ES-I3 (cell line): ENCODE data around the gene STX2.
"Not testable (repeated sequence)": the region's sequence is repeated elsewhere in the genome, so short reads cannot be mapped to it uniquely, and the experiment has no call there.

Source experiments
- H3K36me3 ChIP-seq: 2 replicates; pipeline ENCODE4 v1.6.1; 2013; ENCODE audit warnings: mild to moderate bottlenecking, low read length, control low read depth, moderate library complexity; ENCODE audit not compliant: insufficient read depth
- H3K4me1 ChIP-seq: 2 replicates; pipeline ENCODE4 v1.6.1; 2013; ENCODE audit warnings: mild to moderate bottlenecking, control low read depth, low read length; ENCODE audit not compliant: insufficient read depth
- H3K9ac ChIP-seq: 2 replicates; pipeline ENCODE4 v1.6.1; 2013; ENCODE audit warnings: low read depth, mild to moderate bottlenecking, low read length, moderate library complexity
- H3K9me3 ChIP-seq: 2 replicates; pipeline ENCODE4 v1.6.1; 2013; ENCODE audit warnings: mild to moderate bottlenecking, low read length, moderate library complexity; ENCODE audit not compliant: control insufficient read depth, insufficient read depth

The STX2 gene

DNA sequence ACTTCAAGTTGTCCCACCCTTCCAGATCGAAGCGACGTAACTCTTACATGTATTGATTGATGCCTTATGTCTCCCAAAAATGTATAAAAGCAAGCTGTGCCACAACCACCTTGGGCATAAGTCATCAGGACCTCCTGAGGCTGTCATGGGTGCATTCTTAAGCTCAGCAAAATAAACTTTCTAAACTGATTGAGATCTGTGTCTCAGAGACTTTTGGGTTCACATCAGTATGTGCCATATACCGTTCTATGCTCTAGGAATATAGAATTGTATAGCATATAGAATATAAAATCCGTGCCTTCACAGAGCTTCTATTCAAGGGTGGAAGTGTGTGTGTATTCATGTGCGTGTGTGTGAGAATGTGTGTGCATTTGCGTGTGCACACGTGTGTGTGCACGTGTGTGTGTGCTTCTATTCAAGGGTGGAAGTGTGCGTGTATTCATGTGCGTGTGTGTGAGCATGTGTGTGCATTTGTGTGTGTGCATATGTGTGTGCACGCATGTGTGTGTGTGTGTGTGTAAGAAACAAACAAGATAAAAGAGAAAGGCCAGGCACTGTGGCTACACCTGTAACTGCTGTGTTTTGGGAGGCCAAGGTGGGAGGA lies 11.5 kb upstream of the STX2 start:
- Histone ChIP-seq H3K4me1 (peaks cover 18% of the 10 kb centered on the region), H3K9me3 (0 out of 2 replicates have a peak, but pooled peaks cover 3% of the 10 kb centered on the region), H3K9ac (no peak overlapping the region), H3K36me3 (0 out of 2 replicates have a peak, but pooled peaks cover 2% of the 10 kb centered on the region)

DNA sequence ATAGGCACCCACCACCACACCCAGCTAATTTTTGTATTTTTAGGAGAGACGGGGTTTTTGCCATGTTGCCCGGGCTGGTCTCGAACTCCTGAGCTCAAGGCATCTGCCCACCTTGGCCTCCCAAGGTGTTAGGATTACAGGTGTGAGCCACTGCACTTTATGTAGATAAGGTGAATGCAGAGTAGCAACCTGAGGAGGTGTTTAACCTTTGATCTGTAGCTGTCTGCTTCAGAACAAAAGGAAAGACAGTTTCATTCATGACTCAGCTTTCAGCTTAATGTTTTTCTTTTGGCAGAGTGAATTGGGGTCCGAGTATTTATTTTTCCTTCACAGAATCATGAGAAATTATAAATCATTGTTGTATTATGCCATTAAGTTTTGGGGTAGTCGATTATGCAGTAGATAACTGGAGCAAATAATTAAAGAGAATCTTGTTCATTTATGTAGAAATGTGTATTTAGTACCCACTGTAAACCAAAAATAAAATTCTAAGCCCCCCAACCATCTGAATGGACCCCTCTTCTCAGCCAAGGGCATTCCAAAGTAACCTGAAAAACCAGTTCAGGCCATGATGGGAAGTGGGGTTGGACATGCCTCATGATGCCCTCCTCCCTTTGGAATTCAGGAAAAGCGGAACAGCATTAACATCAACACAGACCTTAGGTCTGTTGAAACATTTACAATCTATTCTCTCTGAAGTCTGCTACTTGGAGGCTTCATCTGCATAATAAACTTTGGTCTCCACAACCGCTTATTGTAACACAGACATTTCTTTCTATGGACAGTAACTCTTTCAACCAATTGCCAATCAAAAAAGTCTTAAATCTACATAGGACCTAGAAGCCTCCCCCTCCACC lies 10.7 kb upstream of the STX2 start:
- Histone ChIP-seq H3K9me3 (0 out of 2 replicates have a peak, but pooled peaks cover 3% of the 10 kb centered on the region), H3K9ac (no peak overlapping the region), H3K4me1 (peaks cover 18% of the 10 kb centered on the region), H3K36me3 (0 out of 2 replicates have a peak, but pooled peaks cover 2% of the 10 kb centered on the region)

DNA sequence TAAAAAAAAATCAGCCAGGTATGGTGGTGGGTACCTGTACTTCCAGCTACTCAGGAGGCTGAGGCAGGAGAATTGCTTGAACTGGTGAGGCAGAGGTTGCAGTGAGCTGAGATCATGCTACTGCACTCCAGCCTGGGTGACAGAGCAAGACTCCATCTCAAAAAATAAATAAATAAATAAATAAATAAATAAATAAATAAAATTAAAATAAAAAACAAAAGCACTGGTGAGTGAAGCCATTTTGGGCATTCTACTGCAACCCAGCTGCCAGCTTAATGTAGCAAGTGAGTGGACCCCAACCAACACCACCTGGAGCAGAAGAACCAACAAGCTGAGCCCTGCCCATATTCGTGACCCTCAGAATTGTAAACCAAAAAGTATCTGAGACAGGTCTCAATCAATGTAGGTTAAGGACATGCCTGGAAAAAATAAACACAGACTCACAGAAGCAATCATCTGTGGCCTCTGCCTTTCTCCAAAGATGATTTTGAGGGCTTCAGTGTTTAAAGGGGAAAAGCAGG lies 9.8 kb upstream of the STX2 start:
- not testable (repeated sequence) for H3K36me3 ChIP-seq, H3K9me3 ChIP-seq, H3K9ac ChIP-seq
- H3K4me1 ChIP-seq, result peaks cover 13% of the 10 kb centered on the region

DNA sequence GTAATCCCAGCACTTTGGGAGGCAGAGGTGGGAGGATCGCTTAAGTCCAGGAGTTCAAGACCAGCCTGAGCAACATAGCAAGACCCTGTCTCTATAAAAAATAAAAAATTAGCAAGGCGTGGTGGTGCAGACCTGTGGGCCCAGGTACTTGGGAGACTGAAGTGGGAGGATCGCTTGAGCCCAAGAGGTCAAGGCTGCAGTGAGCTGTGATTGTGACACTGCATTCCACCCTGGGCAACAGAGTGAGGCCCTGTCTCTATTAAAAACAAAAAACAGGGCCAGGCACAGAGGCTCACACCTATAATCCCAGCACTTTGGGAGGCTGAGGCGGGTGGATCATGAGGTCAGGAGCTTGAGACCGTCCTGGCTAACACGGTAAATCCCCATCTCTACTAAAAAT lies 9.1 kb upstream of the STX2 start:
- not testable (repeated sequence) for H3K9me3 ChIP-seq, H3K36me3 ChIP-seq, H3K9ac ChIP-seq
- peaks cover 13% of the 10 kb centered on the region for H3K4me1 ChIP-seq

DNA sequence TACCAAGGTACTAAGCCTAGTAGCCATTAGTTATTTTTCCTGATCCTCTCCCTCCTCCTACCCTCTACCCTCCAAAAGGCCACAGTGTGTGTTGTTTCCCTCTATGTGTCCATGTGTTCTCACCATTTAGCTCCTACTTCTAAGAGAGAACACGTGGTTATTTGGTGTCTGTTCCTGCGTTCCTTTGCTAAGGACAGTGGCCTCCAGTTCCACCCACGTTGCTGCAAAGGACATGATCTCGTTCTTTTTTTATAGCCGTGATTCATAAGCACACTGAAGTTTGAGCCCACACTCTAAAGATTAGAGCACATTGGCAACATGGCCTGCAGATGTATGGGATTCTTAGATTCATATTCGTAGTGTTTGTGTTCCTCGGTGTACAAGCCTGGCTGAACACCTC lies 8.1 kb upstream of the STX2 start:
- H3K9me3 ChIP-seq, result 0 out of 2 replicates have a peak, but pooled peaks cover 3% of the 10 kb centered on the region
- H3K9ac ChIP-seq, result no peak overlapping the region
- H3K36me3 ChIP-seq, result 0 out of 2 replicates have a peak, but pooled peaks cover 2% of the 10 kb centered on the region
- peaks cover 7% of the 10 kb centered on the region for H3K4me1 ChIP-seq

DNA sequence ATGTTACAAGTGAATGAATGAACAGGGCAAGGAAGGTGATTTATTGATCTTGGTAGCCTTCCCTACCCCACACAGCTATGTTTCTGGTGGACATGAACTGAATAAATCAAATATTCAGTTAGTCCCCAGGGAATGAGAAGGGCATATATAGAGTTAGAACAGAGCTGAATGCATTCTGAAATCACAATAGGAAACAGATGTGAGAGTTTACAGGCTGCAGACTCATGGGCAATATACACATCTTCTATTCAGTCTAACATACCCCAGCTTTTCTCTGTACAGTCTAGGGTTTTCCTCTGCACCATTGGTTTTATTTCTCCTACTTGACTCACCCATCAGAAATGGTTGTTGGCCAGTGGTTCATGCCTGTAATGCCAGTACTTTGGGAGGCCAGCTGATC lies 7.3 kb upstream of the STX2 start:
- H3K4me1 ChIP-seq, result peaks cover 7% of the 10 kb centered on the region
- H3K36me3 ChIP-seq, result 0 out of 2 replicates have a peak, but pooled peaks cover 2% of the 10 kb centered on the region
- H3K9ac ChIP-seq, result no peak overlapping the region
- H3K9me3 ChIP-seq, result 0 out of 2 replicates have a peak, but pooled peaks cover 3% of the 10 kb centered on the region

DNA sequence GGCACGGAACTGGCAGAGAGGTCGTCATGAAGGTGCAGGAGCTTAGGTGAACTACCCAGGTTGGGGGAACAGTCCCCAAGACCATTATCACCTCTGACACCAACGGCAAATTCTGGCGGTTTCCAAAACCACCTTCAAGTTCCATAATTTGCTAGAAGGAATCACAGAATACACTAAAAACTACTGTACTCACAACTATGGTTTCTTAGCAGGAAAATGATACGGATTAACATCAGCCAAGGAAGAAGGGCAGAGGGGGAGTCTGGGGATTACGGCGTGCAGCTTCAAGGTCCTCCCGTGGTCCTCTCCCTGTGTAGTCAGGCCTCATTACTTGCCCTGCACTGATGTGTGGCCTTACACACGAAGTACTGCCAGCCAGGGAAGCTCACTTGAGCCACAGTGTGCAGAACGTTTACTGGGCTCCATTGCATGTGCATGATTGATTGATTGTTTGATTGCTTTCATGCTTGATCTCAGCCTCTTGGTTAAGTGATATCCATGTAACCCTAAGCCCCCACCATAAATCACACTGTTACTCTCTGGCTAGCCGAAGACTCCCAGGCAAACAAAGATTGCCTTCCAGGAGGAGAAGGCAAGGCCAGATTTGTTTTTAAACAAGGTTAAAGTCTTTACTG lies 837 bp upstream of the STX2 start:
- no peaks in the 10 kb centered on the region for H3K9me3 ChIP-seq
- H3K36me3 ChIP-seq, result no peaks in the 10 kb centered on the region
- H3K9ac ChIP-seq, result no peak overlapping the region
- H3K4me1 ChIP-seq, result peaks cover 18% of the 10 kb centered on the region

DNA sequence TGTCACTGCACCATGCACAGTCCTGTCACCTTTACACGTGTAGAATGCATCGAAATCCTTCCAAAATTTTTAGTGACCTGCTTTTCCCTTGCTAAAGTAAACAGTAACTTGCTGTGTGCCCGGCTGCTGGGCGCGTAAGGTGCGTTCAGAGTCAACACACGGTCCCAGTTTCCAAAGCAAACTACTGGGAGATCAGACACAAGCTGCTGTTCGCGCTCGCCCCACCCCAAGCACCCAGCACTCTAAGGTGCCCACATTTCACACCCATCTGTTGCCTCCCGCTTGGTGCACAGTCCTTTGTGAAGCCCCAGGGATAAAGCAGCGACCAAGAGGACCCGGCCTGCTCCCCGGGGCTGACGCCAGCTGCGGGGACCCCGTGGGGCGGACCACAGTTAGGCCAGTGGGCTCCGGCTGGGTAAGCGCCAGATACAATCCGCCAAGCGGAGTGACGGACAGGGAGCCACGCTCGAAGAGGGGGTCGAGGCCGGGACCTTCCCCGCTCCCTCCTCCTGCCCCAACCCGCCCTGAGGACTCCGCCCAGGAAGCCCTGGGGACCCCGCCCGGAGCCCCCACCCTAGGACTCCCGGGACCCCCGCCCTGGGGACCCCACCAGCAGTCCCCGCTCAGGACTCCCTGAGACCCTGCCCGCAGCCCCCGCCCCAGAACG lies 633 bp downstream of the STX2 start:
- peaks cover 22% of the 10 kb centered on the region for H3K4me1 ChIP-seq
- no peaks in the 10 kb centered on the region for H3K9me3 ChIP-seq
- peak overlapping the region; percentile 93 for H3K9ac ChIP-seq
- no peaks in the 10 kb centered on the region for H3K36me3 ChIP-seq

DNA sequence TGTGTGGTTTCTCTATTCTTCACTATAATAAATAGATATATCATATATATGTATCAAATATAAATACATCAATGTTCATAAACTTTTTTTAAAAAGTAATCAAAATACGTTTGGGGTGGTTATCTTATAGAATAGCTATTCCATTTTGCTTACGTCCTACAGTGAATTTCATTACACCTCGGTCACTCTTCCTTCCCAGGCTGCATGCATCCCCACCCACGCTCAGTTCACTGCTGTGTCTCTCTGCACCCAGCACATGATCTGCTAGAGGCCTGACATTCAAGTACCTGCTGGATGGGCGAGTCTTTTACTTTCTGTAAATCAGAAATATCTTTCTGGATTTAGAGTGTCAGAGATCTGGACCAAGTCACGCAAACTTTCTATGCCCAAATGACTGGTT lies 3.6 kb downstream of the STX2 start:
- H3K36me3 ChIP-seq, result no peaks in the 10 kb centered on the region
- H3K9me3 ChIP-seq, result no peaks in the 10 kb centered on the region
- peaks cover 22% of the 10 kb centered on the region for H3K4me1 ChIP-seq
- no peak overlapping the region for H3K9ac ChIP-seq

DNA sequence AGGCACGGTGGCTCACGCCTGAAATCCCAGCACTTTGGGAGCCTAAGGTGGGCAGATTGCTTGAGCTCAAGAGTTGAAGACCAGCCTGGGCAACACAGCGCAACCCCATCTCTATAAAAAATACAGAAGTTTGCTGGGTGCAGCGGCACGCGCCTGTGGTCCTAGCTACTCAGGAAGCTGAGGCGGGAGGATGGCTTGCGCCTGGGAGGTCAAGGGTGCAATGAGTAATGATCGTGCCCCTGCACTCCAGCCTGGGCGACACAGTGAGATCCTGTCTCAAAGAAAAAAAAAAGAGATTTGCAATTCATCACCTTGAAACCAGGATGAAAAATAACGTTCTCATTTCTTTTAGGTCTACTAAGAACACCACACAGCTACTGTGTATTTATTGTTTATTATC lies 4.0 kb downstream of the STX2 start:
- H3K36me3 ChIP-seq, result no peaks in the 10 kb centered on the region
- H3K9ac ChIP-seq, result no peak overlapping the region
- H3K9me3 ChIP-seq, result no peaks in the 10 kb centered on the region
- peaks cover 23% of the 10 kb centered on the region for H3K4me1 ChIP-seq

DNA sequence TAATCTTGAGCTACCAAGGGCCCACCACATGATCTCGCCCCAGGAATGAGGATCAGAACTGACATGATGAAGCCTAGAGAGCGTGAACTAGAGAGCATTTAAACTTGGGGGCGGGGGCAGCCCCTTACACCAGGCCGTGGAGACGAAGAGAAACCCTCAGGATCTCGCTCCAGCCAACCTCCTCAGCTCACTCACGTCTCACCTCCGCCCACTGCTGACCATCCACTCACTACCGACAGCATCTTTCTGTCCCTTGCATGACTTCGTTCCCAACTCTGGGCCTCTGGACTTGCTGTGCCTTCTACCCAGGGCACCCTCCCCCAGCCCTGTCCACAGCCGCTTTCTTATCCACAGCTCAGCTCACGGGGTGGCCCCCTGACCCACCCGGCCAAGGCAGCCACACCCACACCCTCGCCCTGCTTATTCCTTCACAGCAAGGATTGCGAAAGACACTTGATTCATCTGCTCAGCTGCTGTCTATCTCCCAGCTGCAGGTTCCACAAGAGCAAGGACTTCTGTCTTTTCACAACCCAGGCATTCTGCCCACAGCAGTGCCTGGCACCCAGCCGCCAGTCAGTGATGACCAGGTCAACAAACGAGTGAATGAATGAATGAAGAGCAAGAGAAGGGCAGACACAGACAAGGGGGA lies 6.4 kb downstream of the STX2 start:
- no peaks in the 10 kb centered on the region for H3K9me3 ChIP-seq
- H3K4me1 ChIP-seq, result peaks cover 24% of the 10 kb centered on the region
- H3K36me3 ChIP-seq, result no peaks in the 10 kb centered on the region
- H3K9ac ChIP-seq, result no peak overlapping the region

DNA sequence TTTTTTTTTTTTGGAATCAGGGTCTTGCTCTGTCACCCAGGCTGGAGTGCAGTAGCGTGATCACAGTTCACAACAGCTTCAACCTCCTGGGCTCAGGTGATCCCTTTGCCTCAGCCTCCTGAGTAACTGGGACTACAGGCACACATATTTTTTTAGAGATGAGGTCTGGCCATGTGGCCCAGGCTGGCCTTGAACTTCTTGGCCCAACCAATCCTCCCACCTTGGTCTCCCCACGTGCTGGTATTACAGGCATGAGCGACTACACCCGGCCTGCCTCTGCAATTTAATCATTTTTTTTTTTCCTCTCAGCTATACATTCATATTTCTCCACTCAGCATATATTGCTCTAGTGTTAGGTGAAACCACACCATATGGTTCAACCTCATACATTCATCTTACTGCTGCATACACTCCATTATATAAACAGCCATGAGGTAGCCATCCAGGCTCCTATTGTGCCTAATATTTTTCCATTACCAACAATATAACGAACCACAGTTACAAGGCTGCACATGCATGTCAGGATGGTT lies 7.1 kb downstream of the STX2 start:
- H3K4me1 ChIP-seq, result peaks cover 24% of the 10 kb centered on the region
- no peaks in the 10 kb centered on the region for H3K9me3 ChIP-seq
- H3K9ac ChIP-seq, result no peak overlapping the region
- H3K36me3 ChIP-seq, result no peaks in the 10 kb centered on the region

DNA sequence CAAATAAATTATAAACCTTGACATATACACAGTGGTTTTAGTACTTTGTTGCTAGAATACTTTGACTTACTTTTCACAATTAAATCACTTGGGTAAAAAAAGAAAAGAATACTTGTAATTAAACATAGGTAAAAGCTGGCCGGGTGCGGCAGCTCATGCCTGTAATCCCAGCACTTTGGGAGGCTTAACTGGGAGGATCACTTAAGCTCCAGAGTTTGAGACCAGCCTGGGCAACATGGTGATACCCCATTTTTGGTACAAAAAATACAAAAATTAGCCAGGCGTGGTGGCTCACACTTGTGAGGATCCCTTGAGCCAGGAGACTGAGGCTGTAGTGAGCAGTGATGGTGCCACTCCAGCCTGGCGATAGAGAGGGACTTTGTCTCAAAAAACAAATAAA lies 7.8 kb downstream of the STX2 start:
- Histone ChIP-seq H3K9ac (no peak overlapping the region), H3K9me3 (no peaks in the 10 kb centered on the region), H3K36me3 (no peaks in the 10 kb centered on the region), H3K4me1 (peaks cover 24% of the 10 kb centered on the region)

DNA sequence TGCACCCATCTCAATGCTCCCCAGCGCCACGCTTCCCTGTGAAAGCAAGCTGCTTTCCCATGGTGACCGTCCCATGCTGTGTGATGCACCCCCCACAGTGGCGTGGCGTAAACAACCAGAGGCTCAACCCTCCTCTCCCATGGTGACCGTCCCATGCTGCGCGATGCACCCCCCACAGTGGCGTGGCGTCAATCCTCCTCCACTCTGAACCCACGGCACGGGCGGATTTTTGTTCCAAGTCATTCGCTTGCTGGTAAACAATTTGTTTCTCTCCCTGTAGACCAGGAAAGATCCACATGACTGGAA lies 8.9 kb downstream of the STX2 start:
- peaks cover 20% of the 10 kb centered on the region for H3K4me1 ChIP-seq
- H3K9me3 ChIP-seq, result no peaks in the 10 kb centered on the region
- H3K36me3 ChIP-seq, result no peaks in the 10 kb centered on the region
- H3K9ac ChIP-seq, result no peak overlapping the region
